OCI-LY3 (cell line): ENCODE results near the gene ASMT.
"Not testable (repeated sequence)": the region's sequence is repeated elsewhere in the genome, so short reads cannot be mapped to it uniquely, and the experiment has no call there.

Experiments used
- H2AFZ ChIP-seq: fragments of 200-600, 300-600 bp; shearing (Covaris generic); 2 replicates; pipeline ENCODE4 v1.6.0; 2014; ENCODE audit warnings: antibody characterized with exemption, low read depth, low read length
- H3K27ac ChIP-seq: fragments of 200-600, 300-600 bp; sonication (generic); 2 replicates; pipeline ENCODE4 v1.5.1; 2014; ENCODE audit warnings: mild to moderate bottlenecking, low read length, moderate library complexity, mixed read lengths
- H3K27me3 ChIP-seq: fragments of 200-600, 300-600 bp; sonication (generic); 2 replicates; pipeline ENCODE4 v1.6.1; 2014; ENCODE audit warnings: low read depth, low read length, mixed read lengths
- H3K36me3 ChIP-seq: fragments of 200-600, 300-600 bp; sonication (generic); replicated peaks from 2 replicates; pipeline ENCODE3; 2014; ENCODE audit warnings: low read depth, low read length, mixed read lengths
- H3K4me1 ChIP-seq: fragments of 300-600, 200-600 bp; sonication (generic); 2 replicates; pipeline ENCODE4 v1.6.1; 2014; ENCODE audit warnings: low read length, mixed read lengths
- H3K4me2 ChIP-seq: fragments of 200-600, 300-600 bp; sonication (generic); 2 replicates; pipeline ENCODE4 v1.6.1; 2014; ENCODE audit warnings: low read length, mixed read lengths
- H3K4me3 ChIP-seq: fragments of 300-600, 200-600 bp; sonication (generic); 2 replicates; pipeline ENCODE4 v1.5.1; 2014; ENCODE audit warnings: antibody characterized with exemption, mild to moderate bottlenecking, low read length, moderate library complexity
- H3K79me2 ChIP-seq: fragments of 300-600, 200-600 bp; shearing (Covaris generic); 2 replicates; pipeline ENCODE4 v1.6.1; 2014; ENCODE audit warnings: mild to moderate bottlenecking, low read length, mixed read lengths
- H3K9ac ChIP-seq: fragments of 300-600, 200-600 bp; shearing (Covaris generic); 2 replicates; pipeline ENCODE4 v1.6.0; 2014; ENCODE audit warnings: mild to moderate bottlenecking, low read length, moderate library complexity
- H3K9me3 ChIP-seq: fragments of 200-600, 300-600 bp; shearing (Covaris generic); 2 replicates; pipeline ENCODE4 v1.6.1; 2014; ENCODE audit warnings: low read length, mixed read lengths; ENCODE audit not compliant: insufficient read depth
- H4K20me1 ChIP-seq: fragments of 200-600, 300-600 bp; sonication (generic); 2 replicates; pipeline ENCODE4 v1.6.1; 2016; ENCODE audit warnings: low read length, mixed read lengths; ENCODE audit not compliant: insufficient read depth
- CTCF ChIP-seq: fragments of 200-600, 300-600 bp; sonication (generic); IDR thresholded peaks from 2 replicates; pipeline ENCODE4 v1.5.1; 2014; ENCODE audit warnings: antibody characterized with exemption, low read length, low read depth
- EZH2phosphoT487 ChIP-seq: fragments of 200-600 bp; shearing (Covaris generic); IDR thresholded peaks from 2 replicates; pipeline ENCODE4 v1.6.1; 2018; ENCODE audit warnings: antibody characterized with exemption, mixed run types, low read depth

Gene ASMT

GRCh38 chrX:1612641-1613286 is 2.1 kb upstream of the ASMT start:
- no peak for TF ChIP-seq CTCF
- no peak for TF ChIP-seq EZH2phosphoT487
- no peak overlapping the region for H3K4me2 ChIP-seq
- H4K20me1 ChIP-seq = no peaks in the 10 kb centered on the region
- H2AFZ ChIP-seq = no peak overlapping the region
- no peaks in the 10 kb centered on the region for H3K36me3 ChIP-seq
- no peaks in the 10 kb centered on the region for H3K9me3 ChIP-seq
- no peak overlapping the region for H3K9ac ChIP-seq
- peaks cover 39% of the 10 kb centered on the region for H3K4me1 ChIP-seq
- H3K27ac ChIP-seq = no peak overlapping the region
- no peak overlapping the region for H3K4me3 ChIP-seq
- H3K27me3 ChIP-seq = no peaks in the 10 kb centered on the region
- H3K79me2 ChIP-seq = peaks cover 21% of the 10 kb centered on the region

GRCh38 chrX:1618689-1619088 is 3.8 kb downstream of the ASMT start:
- H3K79me2 ChIP-seq = no peaks in the 10 kb centered on the region
- no peaks in the 10 kb centered on the region for H3K9me3 ChIP-seq
- no peaks in the 10 kb centered on the region for H4K20me1 ChIP-seq
- no peak overlapping the region for H3K9ac ChIP-seq
- H3K4me2 ChIP-seq = no peak overlapping the region
- peaks cover 12% of the 10 kb centered on the region for H3K4me1 ChIP-seq
- TF ChIP-seq EZH2phosphoT487 (no peak), CTCF (no peak)
- H2AFZ ChIP-seq = no peak overlapping the region
- H3K36me3 ChIP-seq = peaks cover under 1% of the 10 kb centered on the region
- H3K27me3 ChIP-seq = no peaks in the 10 kb centered on the region
- no peak overlapping the region for H3K27ac ChIP-seq
- no peak overlapping the region for H3K4me3 ChIP-seq

GRCh38 chrX:1623691-1624090 is 8.8 kb downstream of the ASMT start:
- Histone ChIP-seq H4K20me1 (no peaks in the 10 kb centered on the region), H3K27me3 (no peaks in the 10 kb centered on the region), H2AFZ (no peak overlapping the region), H3K27ac (no peak overlapping the region), H3K9ac (no peak overlapping the region), H3K4me1 (no peaks in the 10 kb centered on the region), H3K9me3 (no peaks in the 10 kb centered on the region), H3K4me2 (no peak overlapping the region), H3K36me3 (peaks cover 6% of the 10 kb centered on the region), H3K79me2 (no peaks in the 10 kb centered on the region), H3K4me3 (no peak overlapping the region)
- TF ChIP-seq CTCF = no peak
- no peak for TF ChIP-seq EZH2phosphoT487

GRCh38 chrX:1624158-1624860 is 9.4 kb downstream of the ASMT start:
- H2AFZ ChIP-seq, H3K4me2 ChIP-seq, H3K4me1 ChIP-seq: not testable (repeated sequence)

GRCh38 chrX:1624861-1625215 is 10.0 kb downstream of the ASMT start:
- H3K9ac ChIP-seq, H2AFZ ChIP-seq, H3K4me3 ChIP-seq, H4K20me1 ChIP-seq, H3K36me3 ChIP-seq, H3K4me2 ChIP-seq, H3K9me3 ChIP-seq, H3K4me1 ChIP-seq, H3K79me2 ChIP-seq, H3K27ac ChIP-seq, H3K27me3 ChIP-seq: not testable (repeated sequence)

More at GRCh38 chrX:1624158-1624860, 9.4 kb downstream of the ASMT start:
- H3K27ac ChIP-seq, H3K36me3 ChIP-seq, H3K9me3 ChIP-seq, H3K4me3 ChIP-seq, H4K20me1 ChIP-seq, H3K27me3 ChIP-seq, H3K9ac ChIP-seq, H3K79me2 ChIP-seq: not testable (repeated sequence)
